SK-N-SH (cell line): ENCODE results near the gene PALM. TPM values are rescaled to one million over a fixed set of nuclear protein-coding genes. Genes with fewer than 3 reads are reported as not detected.

Experiments used
- CTCF ChIA-PET: fragments of 300-600, 350-600 bp; formaldehyde crosslinking; extraction: SDS; loops from one replicate; lab custom pipeline; 2021; lab: Yijun Ruan, JAX
- POLR2A ChIA-PET: fragments of 350-600 bp; sonication (Branson Sonifier 250); formaldehyde crosslinking; extraction: SDS; loops from one replicate; lab custom pipeline; 2020; ENCODE audit warnings: antibody characterized with exemption, inconsistent platforms; lab: Yijun Ruan, JAX
- DNase-seq: peaks from one replicate; pipeline ENCODE4 v3.0.0; 2012
- H2AFZ ChIP-seq: fragments of 200-600 bp; sonication (generic); 2 replicates; pipeline ENCODE4 v1.8.1; 2016; ENCODE audit warnings: antibody characterized with exemption, mild to moderate bottlenecking, low read depth
- H3F3A ChIP-seq: fragments of 200-600 bp; sonication (generic); replicated peaks from 2 replicates; pipeline ENCODE3; 2016; ENCODE audit warnings: antibody characterized with exemption, mild to moderate bottlenecking; ENCODE audit not compliant: insufficient read depth
- H3K27ac ChIP-seq, 2 experiments: fragments of 200-500 bp in 1 of 2; fragments of 200-600 bp in 1 of 2; sonication (Bioruptor generic) in 1 of 2; sonication (generic), shearing (Covaris generic) in 1 of 2; 2 replicates each; pipeline versions ENCODE4 v1.5.1 to v1.6.1; 2014 to 2016; ENCODE audit warnings: low read depth in 2 of 2, inconsistent platforms in 1 of 2, low read length in 1 of 2, mild to moderate bottlenecking in 1 of 2, mixed read lengths in 1 of 2
- H3K27me3 ChIP-seq: fragments of 200-600 bp; sonication (generic), shearing (Covaris generic); 2 replicates; pipeline ENCODE4 v1.6.1; 2016; ENCODE audit warnings: mixed run types; ENCODE audit not compliant: insufficient read depth
- H3K36me3 ChIP-seq, 2 experiments: fragments of 200-500 bp in 1 of 2; fragments of 200-600 bp in 1 of 2; sonication (Bioruptor generic) in 1 of 2; sonication (generic) in 1 of 2; replicated peaks in 1 of 2; 2 replicates each; pipeline versions ENCODE3 to v1.5.1; 2014 to 2016; ENCODE audit warnings: low read length in 1 of 2, mild to moderate bottlenecking in 1 of 2; ENCODE audit not compliant: insufficient read depth in 2 of 2, control insufficient read depth in 1 of 2
- H3K4me1 ChIP-seq, 2 experiments: fragments of 200-500 bp in 1 of 2; fragments of 200-600 bp in 1 of 2; sonication (Bioruptor generic) in 1 of 2; sonication (generic), shearing (Covaris generic) in 1 of 2; 2 replicates each; pipeline versions ENCODE4 v1.5.1 to v1.6.1; 2014 to 2016; ENCODE audit warnings: low read depth in 1 of 2, low read length in 1 of 2, mixed run types in 1 of 2; ENCODE audit not compliant: insufficient read depth in 2 of 2, control insufficient read depth in 1 of 2
- H3K4me2 ChIP-seq: fragments of 200-600 bp; sonication (generic), shearing (Covaris generic); 2 replicates; pipeline ENCODE4 v1.6.1; 2017; ENCODE audit warnings: mixed run types
- H3K4me3 ChIP-seq, 2 experiments: fragments of 200-500 bp in 1 of 2; fragments of 200-600 bp in 1 of 2; sonication (Bioruptor generic) in 1 of 2; sonication (generic), shearing (Covaris generic) in 1 of 2; 2 replicates each; pipeline versions ENCODE4 v1.5.1 to v1.8.1; 2014 to 2016; ENCODE audit warnings: low read depth in 2 of 2, inconsistent platforms in 1 of 2, low read length in 1 of 2, mild to moderate bottlenecking in 1 of 2, mixed read lengths in 1 of 2, moderate library complexity in 1 of 2
- H3K79me2 ChIP-seq: fragments of 200-600 bp; sonication (generic); 2 replicates; pipeline ENCODE4 v1.8.1; 2017; ENCODE audit warnings: mild to moderate bottlenecking; ENCODE audit not compliant: insufficient read depth
- H3K9ac ChIP-seq: fragments of 200-600 bp; sonication (generic); 2 replicates; pipeline ENCODE4 v1.6.1; 2017; ENCODE audit warnings: mixed run types
- H3K9me2 ChIP-seq: fragments of 200-600 bp; sonication (generic); 2 replicates; pipeline ENCODE4 v1.6.1; 2017; ENCODE audit warnings: mixed run types
- H3K9me3 ChIP-seq: fragments of 200-600 bp; sonication (generic); 2 replicates; pipeline ENCODE4 v1.6.1; 2017; ENCODE audit warnings: mixed run types, mild to moderate bottlenecking, moderate library complexity
- H4K20me1 ChIP-seq: fragments of 200-600 bp; sonication (generic); 2 replicates; pipeline ENCODE4 v1.6.1; 2017; ENCODE audit warnings: mild to moderate bottlenecking, mixed run types; ENCODE audit not compliant: insufficient read depth
- EP300 ChIP-seq, 2 experiments: IDR thresholded peaks; 2 replicates each; pipeline versions ENCODE4 v1.4.0 to v1.6.1; 2012; ENCODE audit warnings: borderline replicate concordance in 1 of 2, low read depth in 1 of 2, low read length in 1 of 2
- FOSL2 ChIP-seq: IDR thresholded peaks from 2 replicates; pipeline ENCODE4 v1.4.0; 2012; ENCODE audit warnings: low read depth, mild to moderate bottlenecking, moderate library complexity, borderline replicate concordance
- FOXM1 ChIP-seq: IDR thresholded peaks from 2 replicates; pipeline ENCODE4 v1.4.0; 2012; ENCODE audit warnings: low read depth, mild to moderate bottlenecking
- GABPA ChIP-seq: IDR thresholded peaks from 2 replicates; pipeline ENCODE4 v1.4.0; 2012; ENCODE audit warnings: low read depth, mild to moderate bottlenecking
- GATA2 ChIP-seq: sonication (generic); formaldehyde crosslinking; IDR thresholded peaks from 2 replicates; pipeline ENCODE4 v1.5.0; 2020; ENCODE audit warnings: mild to moderate bottlenecking, missing genetic modification reagents
- IRF3 ChIP-seq: fragments of 150-350 bp; IDR thresholded peaks from 2 replicates; pipeline ENCODE4 v1.6.1; 2016; ENCODE audit warnings: mild to moderate bottlenecking, low read depth, low read length
- MAX ChIP-seq: IDR thresholded peaks from 2 replicates; pipeline ENCODE4 v1.4.0; 2012; ENCODE audit warnings: low read depth
- MEF2A ChIP-seq: IDR thresholded peaks from 2 replicates; pipeline ENCODE4 v1.4.0; 2012; ENCODE audit warnings: low read depth, borderline replicate concordance
- NRF1 ChIP-seq: IDR thresholded peaks from 2 replicates; pipeline ENCODE4 v1.6.1; 2012; ENCODE audit warnings: low read depth, mild to moderate bottlenecking, low read length
- RAD21 ChIP-seq: IDR thresholded peaks from 2 replicates; pipeline ENCODE4 v1.6.1; 2012; ENCODE audit warnings: mild to moderate bottlenecking, low read length
- RCOR1 ChIP-seq: fragments of 150-350 bp; IDR thresholded peaks from 2 replicates; pipeline ENCODE4 v1.6.1; 2017; ENCODE audit warnings: antibody characterized with exemption, low read length
- TCF12 ChIP-seq: IDR thresholded peaks from 2 replicates; pipeline ENCODE4 v1.4.0; 2012
- TEAD4 ChIP-seq: IDR thresholded peaks from 2 replicates; pipeline ENCODE4 v1.4.0; 2012; ENCODE audit warnings: mild to moderate bottlenecking, borderline replicate concordance; ENCODE audit not compliant: insufficient read depth
- WGBS: methylation state at CpG from one replicate; pipeline ENCODE4 v1.1.6; 2017; ENCODE audit warnings: low lambda C conversion rate; 5-methylcytosine and 5-hydroxymethylcytosine counted together
- polyA plus RNA-seq, 3 experiments: library from polyadenylated mRNA; depleted of rRNA; stranded (reverse); fragments of >200 nt; gene quantifications; 2 replicates each; pipeline ENCODE4 v1.2.3, GENCODE V29; 2012
- TF ChIP-seq, protein P1 (sequence below): fragments of 150-350 bp; IDR thresholded peaks from 2 replicates; pipeline ENCODE4 v1.6.1; 2017; ENCODE audit warnings: antibody characterized with exemption, low read length, low read depth, borderline replicate concordance
- TF ChIP-seq, protein P2 (sequence below): fragments of 200-600 bp; sonication (generic); IDR thresholded peaks from 2 replicates; pipeline ENCODE4 v1.6.1; 2017; ENCODE audit warnings: antibody characterized with exemption, mild to moderate bottlenecking, moderate library complexity
- TF ChIP-seq, protein P3 (sequence below): IDR thresholded peaks from 2 replicates; pipeline ENCODE4 v1.6.1; 2012; ENCODE audit warnings: mild to moderate bottlenecking, low read depth, low read length, moderate library complexity
- TF ChIP-seq, protein P4 (sequence below): IDR thresholded peaks from 2 replicates; pipeline ENCODE4 v1.4.0; 2012; ENCODE audit warnings: low read depth, borderline replicate concordance

PALM gene
- polyA plus RNA-seq, 1 of the 3 experiments (the other 2 are of a cell fraction): 15.6 TPM

DNA sequence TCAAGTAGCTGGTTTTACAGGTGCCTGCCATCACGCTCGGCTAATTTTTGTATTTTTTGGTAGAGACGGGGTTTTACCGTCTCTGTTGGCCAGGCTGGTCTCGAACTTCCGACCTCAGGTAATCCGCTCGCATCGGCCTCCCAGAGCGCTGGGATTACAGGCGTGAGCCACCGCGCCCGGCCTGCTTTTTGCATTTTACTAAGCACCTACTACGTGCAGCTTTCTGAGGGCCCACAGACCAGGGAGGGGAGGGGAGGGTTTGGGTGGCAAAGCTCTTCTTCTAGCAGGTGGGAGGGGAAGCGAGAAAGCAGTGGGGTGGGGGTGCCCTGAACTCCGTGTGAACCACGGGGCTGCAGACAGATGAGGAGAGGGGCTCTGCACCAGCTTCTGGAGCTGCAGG lies 15.0 kb downstream of the PALM start:
- Histone ChIP-seq H3K27ac (no peak overlapping the region), H3K36me3 (no peaks in the 10 kb centered on the region), H3K79me2 (no peaks in the 10 kb centered on the region), H3K4me2 (no peak overlapping the region), H3K9me3 (no peaks in the 10 kb centered on the region), H3K4me3 (no peak overlapping the region), H3K9ac (no peak overlapping the region), H3K4me1 (no peaks in the 10 kb centered on the region; a peak in 1 of 4 replicates), H3F3A (no peaks in the 10 kb centered on the region), H3K27me3 (no peaks in the 10 kb centered on the region), H2AFZ (no peak overlapping the region), H4K20me1 (no peaks in the 10 kb centered on the region), H3K9me2 (no peaks in the 10 kb centered on the region)
- TF ChIP-seq RAD21 (no peak), MAX (no peak), RCOR1 (no peak), GABPA (no peak), GATA2 (no peak), TEAD4 (no peak), EP300 (IDR thresholded peaks at IDR 0.05; ENCODE audit: borderline replicate concordance in 1 of 2, low read depth in 1 of 2, low read length in 1 of 2) (no peak), MEF2A (no peak), FOXM1 (no peak)
- TF ChIP-seq, protein P1, sequence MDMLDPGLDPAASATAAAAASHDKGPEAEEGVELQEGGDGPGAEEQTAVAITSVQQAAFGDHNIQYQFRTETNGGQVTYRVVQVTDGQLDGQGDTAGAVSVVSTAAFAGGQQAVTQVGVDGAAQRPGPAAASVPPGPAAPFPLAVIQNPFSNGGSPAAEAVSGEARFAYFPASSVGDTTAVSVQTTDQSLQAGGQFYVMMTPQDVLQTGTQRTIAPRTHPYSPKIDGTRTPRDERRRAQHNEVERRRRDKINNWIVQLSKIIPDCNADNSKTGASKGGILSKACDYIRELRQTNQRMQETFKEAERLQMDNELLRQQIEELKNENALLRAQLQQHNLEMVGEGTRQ: no peak
- TF ChIP-seq, protein P2, sequence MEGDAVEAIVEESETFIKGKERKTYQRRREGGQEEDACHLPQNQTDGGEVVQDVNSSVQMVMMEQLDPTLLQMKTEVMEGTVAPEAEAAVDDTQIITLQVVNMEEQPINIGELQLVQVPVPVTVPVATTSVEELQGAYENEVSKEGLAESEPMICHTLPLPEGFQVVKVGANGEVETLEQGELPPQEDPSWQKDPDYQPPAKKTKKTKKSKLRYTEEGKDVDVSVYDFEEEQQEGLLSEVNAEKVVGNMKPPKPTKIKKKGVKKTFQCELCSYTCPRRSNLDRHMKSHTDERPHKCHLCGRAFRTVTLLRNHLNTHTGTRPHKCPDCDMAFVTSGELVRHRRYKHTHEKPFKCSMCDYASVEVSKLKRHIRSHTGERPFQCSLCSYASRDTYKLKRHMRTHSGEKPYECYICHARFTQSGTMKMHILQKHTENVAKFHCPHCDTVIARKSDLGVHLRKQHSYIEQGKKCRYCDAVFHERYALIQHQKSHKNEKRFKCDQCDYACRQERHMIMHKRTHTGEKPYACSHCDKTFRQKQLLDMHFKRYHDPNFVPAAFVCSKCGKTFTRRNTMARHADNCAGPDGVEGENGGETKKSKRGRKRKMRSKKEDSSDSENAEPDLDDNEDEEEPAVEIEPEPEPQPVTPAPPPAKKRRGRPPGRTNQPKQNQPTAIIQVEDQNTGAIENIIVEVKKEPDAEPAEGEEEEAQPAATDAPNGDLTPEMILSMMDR: no peak
- ChIA-PET POLR2A (no interaction called here), CTCF (interaction anchor here (1.8 to 5.8 kb wide), 2 partner anchors 10 to 15 kb away, joined by 6 to 35 read pairs; partner anchors contain the start of gene PALM)
- no peak for DNase-seq
- WGBS: 95% methylated on average over 17 of the region's 18 CpGs

DNA sequence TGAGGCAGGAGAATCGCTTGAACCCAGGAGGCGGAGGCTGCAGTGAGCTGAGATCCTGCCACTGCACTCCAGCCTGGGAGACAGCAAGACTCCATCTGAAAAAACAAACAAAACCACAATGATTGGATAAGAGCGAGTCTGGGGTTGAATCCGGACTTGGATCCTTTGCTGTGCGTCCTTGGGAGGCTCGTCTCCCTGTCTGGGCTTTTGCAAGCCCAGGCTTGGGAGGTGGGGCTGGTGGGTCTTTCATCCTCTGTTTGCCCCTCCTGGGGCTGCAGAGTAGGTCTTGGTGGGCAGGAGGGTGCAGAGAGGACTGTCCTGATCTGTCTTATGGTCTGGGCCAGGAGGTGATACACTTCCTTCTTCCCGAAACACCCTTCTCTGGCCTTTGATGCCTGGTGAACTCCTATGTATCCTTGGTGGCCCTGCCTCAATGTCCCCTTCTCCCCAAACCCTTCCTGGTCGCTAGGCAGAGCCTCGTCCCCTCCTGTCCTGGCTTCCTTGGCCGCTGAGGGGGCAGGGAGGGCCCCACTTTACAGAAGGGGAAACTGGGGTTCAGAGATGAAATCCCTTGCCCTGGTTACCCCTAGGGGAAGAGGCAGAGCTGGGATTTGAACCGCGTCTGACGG lies 16.8 kb downstream of the PALM start:
- H4K20me1 ChIP-seq: no peaks in the 10 kb centered on the region
- H3K4me2 ChIP-seq: no peak overlapping the region
- no peak overlapping the region for H3K9ac ChIP-seq
- H2AFZ ChIP-seq: no peak overlapping the region
- WGBS: 84% methylated on average over 10 of the region's 13 CpGs
- no peaks in the 10 kb centered on the region for H3K9me3 ChIP-seq
- no peaks in the 10 kb centered on the region for H3K27me3 ChIP-seq
- CTCF ChIA-PET: interaction anchor here (1.4 to 5.8 kb wide), 2 partner anchors 8 to 17 kb away, joined by 5 to 35 read pairs; partner anchors contain the start of gene PALM
- POLR2A ChIA-PET: no interaction called here
- no peaks in the 10 kb centered on the region; a peak in 1 of 4 replicates for H3K4me1 ChIP-seq
- H3K27ac ChIP-seq: no peak overlapping the region
- no peaks in the 10 kb centered on the region for H3K36me3 ChIP-seq
- H3K4me3 ChIP-seq: no peak overlapping the region
- no peaks in the 10 kb centered on the region for H3K79me2 ChIP-seq
- H3K9me2 ChIP-seq: no peaks in the 10 kb centered on the region
- H3F3A ChIP-seq: no peaks in the 10 kb centered on the region
- DNase-seq: no peak
- TF ChIP-seq IRF3: no peak
- TF ChIP-seq FOSL2: no peak
- no peak for TF ChIP-seq RAD21
- TF ChIP-seq, protein P3, sequence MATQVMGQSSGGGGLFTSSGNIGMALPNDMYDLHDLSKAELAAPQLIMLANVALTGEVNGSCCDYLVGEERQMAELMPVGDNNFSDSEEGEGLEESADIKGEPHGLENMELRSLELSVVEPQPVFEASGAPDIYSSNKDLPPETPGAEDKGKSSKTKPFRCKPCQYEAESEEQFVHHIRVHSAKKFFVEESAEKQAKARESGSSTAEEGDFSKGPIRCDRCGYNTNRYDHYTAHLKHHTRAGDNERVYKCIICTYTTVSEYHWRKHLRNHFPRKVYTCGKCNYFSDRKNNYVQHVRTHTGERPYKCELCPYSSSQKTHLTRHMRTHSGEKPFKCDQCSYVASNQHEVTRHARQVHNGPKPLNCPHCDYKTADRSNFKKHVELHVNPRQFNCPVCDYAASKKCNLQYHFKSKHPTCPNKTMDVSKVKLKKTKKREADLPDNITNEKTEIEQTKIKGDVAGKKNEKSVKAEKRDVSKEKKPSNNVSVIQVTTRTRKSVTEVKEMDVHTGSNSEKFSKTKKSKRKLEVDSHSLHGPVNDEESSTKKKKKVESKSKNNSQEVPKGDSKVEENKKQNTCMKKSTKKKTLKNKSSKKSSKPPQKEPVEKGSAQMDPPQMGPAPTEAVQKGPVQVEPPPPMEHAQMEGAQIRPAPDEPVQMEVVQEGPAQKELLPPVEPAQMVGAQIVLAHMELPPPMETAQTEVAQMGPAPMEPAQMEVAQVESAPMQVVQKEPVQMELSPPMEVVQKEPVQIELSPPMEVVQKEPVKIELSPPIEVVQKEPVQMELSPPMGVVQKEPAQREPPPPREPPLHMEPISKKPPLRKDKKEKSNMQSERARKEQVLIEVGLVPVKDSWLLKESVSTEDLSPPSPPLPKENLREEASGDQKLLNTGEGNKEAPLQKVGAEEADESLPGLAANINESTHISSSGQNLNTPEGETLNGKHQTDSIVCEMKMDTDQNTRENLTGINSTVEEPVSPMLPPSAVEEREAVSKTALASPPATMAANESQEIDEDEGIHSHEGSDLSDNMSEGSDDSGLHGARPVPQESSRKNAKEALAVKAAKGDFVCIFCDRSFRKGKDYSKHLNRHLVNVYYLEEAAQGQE: no peak
- TF ChIP-seq NRF1: no peak
- no peak for TF ChIP-seq GABPA
- TF ChIP-seq, protein P4, sequence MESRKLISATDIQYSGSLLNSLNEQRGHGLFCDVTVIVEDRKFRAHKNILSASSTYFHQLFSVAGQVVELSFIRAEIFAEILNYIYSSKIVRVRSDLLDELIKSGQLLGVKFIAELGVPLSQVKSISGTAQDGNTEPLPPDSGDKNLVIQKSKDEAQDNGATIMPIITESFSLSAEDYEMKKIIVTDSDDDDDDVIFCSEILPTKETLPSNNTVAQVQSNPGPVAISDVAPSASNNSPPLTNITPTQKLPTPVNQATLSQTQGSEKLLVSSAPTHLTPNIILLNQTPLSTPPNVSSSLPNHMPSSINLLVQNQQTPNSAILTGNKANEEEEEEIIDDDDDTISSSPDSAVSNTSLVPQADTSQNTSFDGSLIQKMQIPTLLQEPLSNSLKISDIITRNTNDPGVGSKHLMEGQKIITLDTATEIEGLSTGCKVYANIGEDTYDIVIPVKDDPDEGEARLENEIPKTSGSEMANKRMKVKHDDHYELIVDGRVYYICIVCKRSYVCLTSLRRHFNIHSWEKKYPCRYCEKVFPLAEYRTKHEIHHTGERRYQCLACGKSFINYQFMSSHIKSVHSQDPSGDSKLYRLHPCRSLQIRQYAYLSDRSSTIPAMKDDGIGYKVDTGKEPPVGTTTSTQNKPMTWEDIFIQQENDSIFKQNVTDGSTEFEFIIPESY: no peak
- TF ChIP-seq TCF12: no peak
- no peak for TF ChIP-seq EP300 (IDR thresholded peaks at IDR 0.05; ENCODE audit: borderline replicate concordance in 1 of 2, low read depth in 1 of 2, low read length in 1 of 2)
